ENCODE data around the gene PRRC2C. TPM values are rescaled to one million over a fixed set of nuclear protein-coding genes. Genes with fewer than 3 reads are reported as not detected.

The PRRC2C gene
- total and polyA plus RNA-seq, 2 of the 13 experiments (the other 11 are each of a cell fraction or from before 2014, with no cell fraction given): 46.2 to 57.0 TPM

- no peak for ATAC-seq
- Histone ChIP-seq H3K4me1 (ENCODE audit: insufficient read depth, low read length) (peaks cover 38% of the 10 kb centered on the region), H3K36me3 (replicated peaks in 1 of 2; ENCODE audit: control insufficient read depth in 1 of 2, insufficient read depth in 2 of 2, low read length in 2 of 2) (peaks cover 2 to 16% of the 10 kb centered on the region in 2 experiments; a peak in 3 of 5 replicates), H3K79me2 (ENCODE audit: insufficient read depth, low read length) (peaks cover 80% of the 10 kb centered on the region), H3K9me3 (ENCODE audit: low read length) (no peaks in the 10 kb centered on the region), H3K27me3 (ENCODE audit: control insufficient read depth in 1 of 2, insufficient read depth in 2 of 2, low read length in 2 of 2) (no peaks in the 10 kb centered on the region; a peak in 1 of 5 replicates), H3K27ac (ENCODE audit: extremely low read length, insufficient read depth, low read length) (no peak overlapping the region), H4K20me1 (ENCODE audit: insufficient read depth, low read length) (peaks cover 67% of the 10 kb centered on the region), H3K9ac (ENCODE audit: insufficient read depth, low read depth, low read length) (no peak overlapping the region), H2AFZ (ENCODE audit: low read length) (no peak overlapping the region), H3K4me2 (ENCODE audit: low read depth, low read length) (peak overlapping the region; percentile 70), H3K4me3 (replicated peaks in 1 of 3; ENCODE audit: insufficient read depth in 1 of 3, low read depth in 2 of 3, low read length in 3 of 3) (peak overlapping the region in 2 of 3 experiments; percentile 9 to 80; a peak in 2 of 6 replicates)
- peak; percentile 78 for TF ChIP-seq ZNF770 (CRISPR knock-in tag; IDR thresholded peaks at IDR 0.05)
- TF ChIP-seq GTF3A (CRISPR knock-in tag; conservative IDR thresholded peaks at IDR 0.05): no peak
- POLR2A ChIA-PET: no interaction called here
- no TSS peak for BruUV-seq (replicated peaks)
- no peak for FAIRE-seq
- intact Hi-C loops (cut with micrococcal nuclease; ENCODE audit: unreplicated experiment) (loop anchor here (5.0 to 10.0 kb wide), 3 partner anchors 84 to 1594 kb away; partner anchors contain the start of genes METTL13 and SCYL3), in situ Hi-C loops (cut with HindIII; ENCODE audit: extremely low pct_ligation_motif_present, low pct_unique_long_range_greater_than_20kb) (no loop called here)
- whole genome bisulfite sequencing (ENCODE audit: low lambda C conversion rate): 85% methylated on average over 6 of the region's 6 CpGs
- DNase-seq (ENCODE audit: low spot score): no peak
- CTCF ChIA-PET (ENCODE audit: low intra/inter-chr PET ratio, low total read pairs): no interaction called here
Measured at GRCh38 chr1:171488190-171488929, 3.0 kb downstream of the PRRC2C start.

GRCh38 chr1:171494076-171494475, 8.7 kb downstream of the PRRC2C start:
- H3K4me3 ChIP-seq (replicated peaks in 1 of 3; ENCODE audit: insufficient read depth in 1 of 3, low read depth in 2 of 3, low read length in 3 of 3): no peak overlapping the region
- no TSS peak for BruUV-seq (replicated peaks)
- H3K9me3 ChIP-seq (ENCODE audit: low read length): no peaks in the 10 kb centered on the region
- no peak overlapping the region for H3K27ac ChIP-seq (ENCODE audit: extremely low read length, insufficient read depth, low read length)
- FAIRE-seq (no peak), DNase-seq (ENCODE audit: low spot score) (no peak), ATAC-seq (no peak)
- H3K27me3 ChIP-seq (ENCODE audit: control insufficient read depth in 1 of 2, insufficient read depth in 2 of 2, low read length in 2 of 2): no peaks in the 10 kb centered on the region
- no peak overlapping the region for H3K9ac ChIP-seq (ENCODE audit: insufficient read depth, low read depth, low read length)
- in situ Hi-C loops (cut with HindIII; ENCODE audit: extremely low pct_ligation_motif_present, low pct_unique_long_range_greater_than_20kb): no loop called here
- peaks cover 33% of the 10 kb centered on the region for H3K4me1 ChIP-seq (ENCODE audit: insufficient read depth, low read length)
- H4K20me1 ChIP-seq (ENCODE audit: insufficient read depth, low read length): peaks cover 83% of the 10 kb centered on the region
- H3K4me2 ChIP-seq (ENCODE audit: low read depth, low read length): no peak overlapping the region
- intact Hi-C loops (cut with micrococcal nuclease; ENCODE audit: unreplicated experiment): no loop called here
- CTCF ChIA-PET (ENCODE audit: low intra/inter-chr PET ratio, low total read pairs): no interaction called here
- WGBS (ENCODE audit: low lambda C conversion rate): 93% methylated on average over 3 of the region's 3 CpGs
- POLR2A ChIA-PET: interaction anchor here (1.1 kb wide), 1 partner anchor 9 kb away, joined by 4 read pairs; the partner anchor contains the start of gene PRRC2C
- peaks cover 99% of the 10 kb centered on the region for H3K79me2 ChIP-seq (ENCODE audit: insufficient read depth, low read length)
- H3K36me3 ChIP-seq (replicated peaks in 1 of 2; ENCODE audit: control insufficient read depth in 1 of 2, insufficient read depth in 2 of 2, low read length in 2 of 2): peaks cover 3 to 16% of the 10 kb centered on the region in 2 experiments; a peak in 3 of 5 replicates
- no peak overlapping the region for H2AFZ ChIP-seq (ENCODE audit: low read length)
- TF ChIP-seq FUBP1 (CRISPR knock-in tag; IDR thresholded peaks at IDR 0.05; ENCODE audit: borderline replicate concordance) (no peak), SP140L (CRISPR knock-in tag; IDR thresholded peaks at IDR 0.05; ENCODE audit: borderline replicate concordance) (no peak), KLF13 (CRISPR knock-in tag; IDR thresholded peaks at IDR 0.05) (no peak), ZNF652 (CRISPR knock-in tag; IDR thresholded peaks at IDR 0.05; ENCODE audit: borderline replicate concordance, low read depth) (no peak), ZNF382 (CRISPR knock-in tag; IDR thresholded peaks at IDR 0.05; ENCODE audit: borderline replicate concordance) (no peak), GZF1 (CRISPR knock-in tag; IDR thresholded peaks at IDR 0.05) (no peak), GTF3A (CRISPR knock-in tag; conservative IDR thresholded peaks at IDR 0.05) (no peak), ZNF562 (CRISPR knock-in tag; IDR thresholded peaks at IDR 0.05; ENCODE audit: borderline replicate concordance) (no peak), ZSCAN31 (CRISPR knock-in tag; IDR thresholded peaks at IDR 0.05; ENCODE audit: low read depth) (no peak), ZFYVE20 (CRISPR knock-in tag; IDR thresholded peaks at IDR 0.05; ENCODE audit: borderline replicate concordance, low read depth) (no peak)

Data from HepG2 (cell line).